ENCODE data around the gene RNF114.
"Not testable (repeated sequence)": the region's sequence is repeated elsewhere in the genome, so short reads cannot be mapped to it uniquely, and the experiment has no call there.

RNF114 gene

DNA sequence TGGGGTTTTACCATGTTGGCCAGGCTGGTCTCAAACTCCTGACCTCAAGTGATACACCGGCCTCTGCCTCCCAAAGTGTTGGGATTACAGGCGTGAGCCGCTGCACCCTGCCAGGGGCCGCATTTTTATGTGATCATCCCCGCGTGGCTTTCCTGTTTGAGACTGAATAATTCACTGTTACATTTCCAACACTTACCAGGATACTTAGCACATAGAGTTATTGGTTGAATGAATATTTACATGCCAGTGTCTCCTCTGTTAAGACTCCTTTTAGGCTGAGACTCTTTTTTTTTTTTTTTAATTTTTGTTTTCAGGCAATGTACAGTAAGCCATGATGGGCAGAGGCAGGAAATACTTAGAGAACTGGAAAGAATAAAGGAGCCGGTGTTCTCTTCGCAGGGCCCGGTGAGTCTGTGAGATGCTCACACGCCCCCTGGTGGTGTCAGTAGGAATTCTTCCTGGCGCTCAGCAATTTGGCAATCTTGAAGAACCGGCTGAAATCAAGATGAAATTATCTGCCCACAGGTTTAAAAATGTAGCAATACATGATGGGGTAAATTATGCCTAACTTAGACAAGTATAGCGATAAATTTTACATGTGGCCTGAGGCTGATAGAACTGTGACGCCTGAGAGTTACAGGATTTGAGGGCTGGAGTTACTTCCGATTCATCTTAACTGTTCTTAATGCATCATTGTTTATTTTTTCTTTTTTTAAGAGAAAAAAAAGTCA lies 7.6 kb upstream of the RNF114 start:
- peak; percentile 86 for DNase-seq

DNA sequence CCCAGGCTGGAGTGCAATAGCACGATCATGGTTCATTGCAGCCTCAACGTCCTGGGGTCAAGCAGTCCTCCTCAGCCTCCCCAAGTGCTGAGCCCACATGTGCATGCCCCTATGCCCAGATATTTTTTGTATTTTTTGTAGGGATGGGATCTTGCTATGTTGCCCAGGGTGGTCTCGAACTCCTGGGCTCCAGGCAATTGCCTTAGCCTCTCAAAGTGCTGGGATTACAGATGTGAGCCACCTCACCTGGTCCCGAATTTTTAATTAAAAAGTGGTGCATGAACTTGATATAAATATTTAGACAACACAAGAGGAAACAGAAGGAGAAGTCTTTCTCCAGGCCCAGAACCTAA lies 7.1 kb upstream of the RNF114 start:
- DNase-seq = no peak

DNA sequence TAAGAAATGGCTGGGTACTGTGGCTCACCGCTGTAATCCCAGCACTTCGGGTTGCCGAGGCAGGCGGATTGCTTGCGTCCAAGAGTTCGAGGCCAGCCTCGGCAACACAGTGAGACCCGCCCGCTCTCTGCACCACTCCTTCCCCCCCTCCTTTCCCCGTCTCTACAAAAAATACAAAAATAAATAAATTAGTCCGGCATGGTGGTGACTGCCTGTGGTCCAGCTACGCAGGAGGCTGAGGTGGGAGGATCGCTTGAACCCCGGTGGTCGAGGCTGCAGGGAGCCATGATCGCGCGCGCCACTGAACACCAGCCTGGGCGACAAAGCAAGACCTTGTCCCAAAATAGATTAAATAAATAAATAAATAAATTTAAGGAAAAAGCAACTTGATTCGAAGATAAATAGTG lies 448 bp upstream of the RNF114 start:
- DNase-seq = no peak

DNA sequence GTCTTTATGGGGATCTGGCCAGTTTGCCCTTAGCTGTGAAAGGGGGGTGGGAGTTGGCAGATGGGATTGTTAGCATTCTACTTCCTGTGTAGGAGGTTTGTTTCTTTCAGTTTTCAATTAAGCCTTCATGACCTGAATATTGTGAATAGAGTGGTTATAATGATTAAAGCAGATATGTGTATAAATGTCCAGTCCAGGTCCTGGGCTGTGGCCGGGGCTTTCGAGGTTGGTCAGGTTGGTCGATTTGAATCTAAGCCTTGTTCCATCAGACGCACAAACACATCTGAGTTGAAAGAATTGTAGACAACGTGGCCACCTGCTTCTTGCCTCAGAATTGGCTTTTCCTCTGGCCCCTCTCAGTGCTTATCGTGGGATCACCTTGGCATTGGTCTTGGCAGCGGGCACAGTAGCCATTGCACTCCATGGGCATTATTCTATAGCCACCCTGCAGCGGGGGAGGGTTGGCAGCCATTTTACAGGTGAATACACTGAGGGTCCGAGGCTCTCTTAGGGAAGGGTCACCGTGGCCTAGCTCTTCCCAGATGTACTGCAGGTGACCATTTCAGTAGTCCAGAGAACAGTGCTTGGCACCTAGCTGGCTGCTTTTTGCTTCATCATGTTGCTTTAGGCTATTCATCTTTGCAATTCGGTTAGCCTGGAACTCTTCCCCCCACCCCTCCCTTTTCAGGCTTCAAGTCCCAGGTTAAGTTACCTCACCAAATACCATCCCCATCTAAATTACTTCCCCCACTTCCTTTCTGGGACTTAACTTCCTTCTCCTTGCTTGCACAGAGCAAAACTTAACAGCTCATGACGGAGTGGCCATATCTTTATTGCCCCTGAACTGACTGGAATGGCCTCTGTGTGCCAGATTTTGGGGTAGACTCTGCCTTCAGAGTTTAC lies 1.1 kb downstream of the RNF114 start:
- DNase-seq = no peak

DNA sequence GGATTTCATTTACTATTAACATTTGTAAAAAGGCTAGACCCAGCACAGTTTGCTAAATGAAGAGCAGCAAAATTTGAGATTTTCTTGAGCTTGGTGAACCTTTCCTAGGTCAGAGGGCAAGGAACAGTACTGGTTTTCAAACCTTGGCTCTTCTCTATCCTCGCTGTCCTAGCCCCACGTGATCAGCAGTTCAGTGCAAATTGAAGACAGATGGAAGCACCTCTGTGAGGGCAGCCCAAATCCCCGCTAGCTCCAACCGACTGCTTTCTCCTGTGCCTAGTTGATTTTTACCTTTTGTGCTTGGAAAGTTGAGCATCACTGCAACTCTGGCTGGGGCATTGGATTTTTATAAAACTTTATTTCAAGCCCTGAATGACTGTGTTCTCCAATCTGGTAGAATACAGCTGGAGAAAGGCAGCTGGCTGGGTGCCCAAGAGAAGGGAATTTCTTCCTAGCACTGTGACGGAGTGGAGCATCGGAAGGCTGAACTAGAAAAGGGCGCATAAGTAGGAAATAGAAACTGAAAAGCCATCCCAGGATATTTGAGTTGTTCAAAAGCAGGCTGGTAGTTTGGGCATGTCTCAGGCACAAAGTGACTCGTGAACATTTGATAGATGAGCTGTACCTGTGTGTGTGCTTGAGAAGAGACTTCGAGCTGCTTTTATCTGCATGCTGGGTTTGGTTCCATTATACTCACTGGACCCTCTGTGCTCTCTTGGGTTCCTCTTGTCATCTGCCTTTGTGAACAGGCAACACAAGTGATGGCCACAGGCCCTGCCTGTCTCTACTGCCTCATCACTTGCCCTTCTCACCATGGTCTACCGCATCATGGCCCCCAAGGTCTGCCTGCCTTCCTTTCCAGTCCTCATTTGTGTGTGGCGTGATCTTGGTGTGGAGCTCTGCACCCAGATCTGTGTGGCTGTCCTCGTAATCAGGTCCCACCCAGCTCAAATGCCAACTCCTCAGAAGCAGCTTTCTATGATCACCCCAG lies 2.3 kb downstream of the RNF114 start:
- DNase-seq = no peak

DNA sequence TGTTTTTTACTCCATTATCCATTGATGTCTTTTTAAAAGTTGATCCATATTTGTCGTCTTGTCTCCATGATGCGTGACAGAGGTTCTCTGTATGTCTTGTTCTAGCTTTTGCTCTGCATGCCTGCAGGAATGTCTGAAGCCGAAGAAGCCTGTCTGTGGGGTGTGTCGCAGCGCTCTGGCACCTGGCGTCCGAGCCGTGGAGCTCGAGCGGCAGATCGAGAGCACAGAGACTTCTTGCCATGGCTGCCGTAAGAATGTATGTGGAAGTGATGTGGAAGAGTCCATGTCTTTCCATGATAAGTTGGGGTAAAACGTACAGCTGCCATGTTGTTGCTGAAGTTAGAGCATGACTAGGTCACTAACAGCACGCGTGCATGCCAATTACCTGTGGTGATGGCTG lies 5.3 kb downstream of the RNF114 start:
- no peak for DNase-seq

DNA sequence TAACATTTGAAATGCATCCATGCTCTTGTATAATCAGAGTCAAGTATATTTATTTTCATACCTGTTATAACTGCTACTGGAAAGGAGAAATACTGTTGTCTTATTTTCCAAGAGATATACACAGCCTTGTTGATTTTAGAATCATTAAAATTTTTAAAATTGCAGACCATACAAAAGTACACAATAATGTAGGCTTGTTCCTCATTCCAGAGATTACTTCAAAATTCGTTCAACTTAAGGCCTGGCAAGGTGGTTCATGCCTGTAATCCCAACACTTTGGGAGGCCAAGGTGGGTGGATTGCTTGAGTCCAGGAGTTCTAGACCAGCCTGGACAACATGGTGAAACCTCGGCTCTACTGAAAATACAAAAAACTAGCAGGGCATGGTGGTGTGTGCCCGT lies 6.1 kb downstream of the RNF114 start:
- no peak for DNase-seq

DNA sequence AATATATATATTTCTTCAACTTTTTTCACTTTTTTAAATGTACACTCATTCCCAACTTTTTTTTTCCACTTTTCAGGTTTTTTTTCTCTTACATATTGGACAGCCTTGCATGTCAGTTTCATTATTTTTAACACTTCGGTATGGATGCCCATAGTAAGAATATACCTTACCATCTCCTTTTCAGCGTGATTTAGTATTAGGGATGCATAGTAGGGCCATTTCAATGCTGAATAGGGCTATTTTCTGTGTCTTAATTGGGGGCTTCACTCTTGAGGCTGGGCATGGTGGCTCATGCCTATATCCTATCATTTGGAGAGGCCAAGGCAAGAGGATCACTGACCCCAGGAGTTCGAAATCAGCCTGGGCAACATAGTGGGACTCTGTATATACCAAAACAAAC lies 6.7 kb downstream of the RNF114 start:
- DNase-seq = no peak

DNA sequence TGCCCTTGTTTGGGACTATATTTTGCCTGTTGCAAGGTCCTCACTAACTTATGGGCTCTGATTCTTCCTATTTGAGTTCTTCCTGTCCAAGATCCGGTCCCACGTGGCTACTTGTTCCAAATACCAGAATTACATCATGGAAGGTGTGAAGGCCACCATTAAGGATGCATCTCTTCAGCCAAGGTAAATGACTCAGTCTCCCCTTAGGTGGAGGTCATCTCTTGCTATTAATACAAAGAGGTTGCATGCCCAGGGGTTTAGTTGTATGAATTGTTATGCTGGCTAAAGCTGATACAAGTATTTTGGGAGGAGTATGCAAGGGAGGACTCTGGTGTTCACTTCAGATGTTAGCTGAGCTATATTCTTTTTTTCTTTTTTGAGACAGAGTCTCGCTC lies 9.1 kb downstream of the RNF114 start:
- DNase-seq = no peak

DNA sequence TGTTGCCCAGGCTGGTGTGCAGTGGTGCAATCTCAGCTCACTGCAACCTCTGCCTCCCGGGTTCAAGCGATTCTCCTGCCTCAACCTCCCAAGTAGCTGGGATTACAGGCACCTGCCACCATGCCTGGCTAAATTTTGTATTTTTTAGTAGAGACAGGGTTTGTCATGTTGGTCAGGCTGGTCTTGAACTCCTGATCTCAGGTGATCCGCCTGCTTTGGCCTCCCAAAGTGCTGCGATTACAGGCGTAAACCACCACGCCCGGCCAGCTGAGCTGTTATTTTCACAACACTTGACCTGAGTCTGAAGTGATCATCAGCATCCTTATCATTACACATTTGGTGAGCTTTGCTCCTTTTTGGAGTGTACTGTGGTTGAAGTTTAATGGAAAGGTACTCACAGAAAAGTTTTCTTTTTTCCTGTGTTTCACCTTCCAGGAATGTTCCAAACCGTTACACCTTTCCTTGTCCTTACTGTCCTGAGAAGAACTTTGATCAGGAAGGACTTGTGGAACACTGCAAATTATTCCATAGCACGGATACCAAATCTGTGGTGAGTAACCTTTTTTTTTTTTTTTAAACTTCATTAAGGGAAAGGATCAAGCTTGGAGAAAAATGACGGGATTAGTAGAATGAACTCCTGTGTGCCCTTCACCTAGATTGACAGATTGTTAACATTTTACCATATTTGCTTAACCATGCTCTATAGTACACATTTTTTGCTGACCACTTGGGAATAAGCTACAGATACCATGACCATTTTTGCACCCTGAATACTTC lies 9.7 kb downstream of the RNF114 start:
- no peak for DNase-seq

DNA sequence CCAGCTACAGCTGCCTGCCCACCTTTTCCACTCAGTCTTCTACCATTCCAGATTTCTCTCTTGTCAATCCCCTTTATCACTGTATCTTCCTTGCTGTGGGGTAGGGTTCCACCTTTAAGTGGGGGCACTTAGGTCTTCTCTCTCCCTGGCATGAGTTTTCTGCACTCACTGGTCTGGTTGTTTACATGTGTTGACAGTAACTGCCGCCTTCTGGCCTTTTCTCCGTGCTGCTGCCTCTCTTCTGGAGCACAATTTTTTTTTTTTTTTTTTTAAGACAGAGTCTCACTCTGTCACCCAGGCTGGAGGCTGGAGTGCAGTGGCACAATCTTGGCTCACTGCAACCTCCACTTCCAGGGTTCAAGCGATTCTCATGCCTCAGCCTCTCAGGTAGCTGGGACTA lies 12.0 kb downstream of the RNF114 start:
- no peak for DNase-seq

DNA sequence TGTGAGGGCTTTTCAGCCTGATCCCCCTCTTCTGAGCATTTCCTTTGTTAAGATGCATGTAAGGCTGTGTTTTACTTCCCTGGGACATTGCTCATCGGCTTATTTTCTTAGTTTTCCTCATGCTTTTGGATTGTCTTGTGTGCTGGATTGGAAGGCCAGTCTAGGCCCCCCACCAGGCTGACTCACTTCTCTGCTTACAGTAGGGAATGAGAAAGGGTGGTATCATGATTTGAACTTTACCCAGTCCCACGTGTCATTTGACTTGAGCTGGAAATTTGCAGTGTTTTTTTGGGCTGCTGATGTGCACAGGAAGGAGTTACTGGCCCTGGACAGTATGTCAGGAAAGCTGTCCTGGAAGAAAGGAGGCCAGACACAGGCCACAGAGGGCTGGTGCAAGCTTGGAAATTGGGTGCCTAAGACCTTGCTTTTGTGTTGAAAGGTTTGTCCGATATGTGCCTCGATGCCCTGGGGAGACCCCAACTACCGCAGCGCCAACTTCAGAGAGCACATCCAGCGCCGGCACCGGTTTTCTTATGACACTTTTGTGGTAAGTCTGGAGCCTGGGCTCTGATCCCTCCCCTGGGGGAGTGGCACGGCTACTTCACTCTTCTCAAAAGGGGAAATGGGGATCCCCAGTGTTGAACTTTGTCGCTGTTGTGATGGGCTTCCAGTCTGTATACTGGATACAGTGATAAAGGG lies 12.8 kb downstream of the RNF114 start:
- DNase-seq = no peak

DNA sequence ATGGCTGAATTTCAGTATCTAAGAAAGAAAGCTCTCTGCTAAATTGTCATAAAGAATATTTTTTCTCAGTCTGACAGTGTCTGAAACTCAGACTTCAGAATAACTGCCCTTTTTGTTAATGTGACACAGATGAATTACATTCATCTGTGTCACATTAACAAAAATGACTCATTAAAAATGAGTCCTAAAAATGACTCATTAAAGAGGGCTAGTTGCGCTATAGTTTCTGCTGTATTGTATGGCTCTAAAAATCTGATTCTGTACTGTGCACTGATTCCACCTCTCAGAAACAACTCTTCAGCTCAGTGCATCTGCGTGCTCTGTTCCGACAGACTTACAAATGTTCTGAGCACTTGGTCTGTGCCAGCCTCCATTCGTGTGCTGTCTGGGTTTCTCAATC lies 15.0 kb downstream of the RNF114 start:
- DNase-seq = no peak

DNA sequence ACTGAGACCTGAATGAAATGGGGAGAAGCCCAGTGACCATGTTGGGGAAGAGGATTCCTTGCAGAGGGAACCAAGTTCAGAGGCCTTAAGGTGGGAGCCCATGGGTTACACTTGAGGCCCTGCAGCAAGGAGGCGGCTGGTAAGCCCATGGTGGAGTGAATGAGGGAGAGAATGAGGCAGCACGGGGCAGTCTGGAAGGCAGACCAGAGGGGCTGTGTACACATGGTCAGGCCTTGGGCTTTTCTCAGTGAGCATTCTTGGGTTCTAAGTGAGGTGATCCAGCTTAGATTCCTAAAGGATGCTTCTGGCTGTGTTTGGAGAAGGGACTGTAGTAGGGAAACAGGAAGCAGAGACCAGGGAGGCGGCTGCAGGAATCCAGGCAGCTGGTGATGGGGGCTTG lies 19.0 kb downstream of the RNF114 start:
- DNase-seq = no peak

DNA sequence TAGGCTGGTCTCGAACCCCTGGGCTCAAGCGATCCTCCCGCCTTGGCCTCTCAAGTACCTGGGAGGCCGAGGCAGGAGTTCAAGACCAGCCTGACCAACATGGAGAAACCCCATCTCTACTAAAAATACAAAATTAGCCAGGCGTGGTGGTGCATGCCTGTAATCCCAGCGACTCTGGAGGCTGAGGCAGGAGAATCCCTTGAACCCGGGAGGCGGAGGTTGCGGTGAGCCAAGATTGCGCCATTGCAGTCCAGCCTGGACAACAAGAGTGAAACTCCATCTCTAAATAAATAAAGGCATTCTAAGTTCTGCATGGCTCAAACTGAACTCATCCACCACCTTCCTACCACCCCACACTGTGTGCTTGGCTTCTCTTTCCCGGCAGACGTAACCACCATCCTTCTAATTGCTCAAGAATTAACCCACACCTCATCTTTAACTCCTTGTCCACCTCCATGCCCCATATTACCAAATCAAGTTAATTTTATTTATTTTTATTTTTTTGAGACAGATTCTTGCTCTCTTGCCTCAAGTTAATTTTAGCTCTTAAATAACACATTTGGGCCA lies 19.7 kb downstream of the RNF114 start:
- not testable (repeated sequence) for DNase-seq

DNA sequence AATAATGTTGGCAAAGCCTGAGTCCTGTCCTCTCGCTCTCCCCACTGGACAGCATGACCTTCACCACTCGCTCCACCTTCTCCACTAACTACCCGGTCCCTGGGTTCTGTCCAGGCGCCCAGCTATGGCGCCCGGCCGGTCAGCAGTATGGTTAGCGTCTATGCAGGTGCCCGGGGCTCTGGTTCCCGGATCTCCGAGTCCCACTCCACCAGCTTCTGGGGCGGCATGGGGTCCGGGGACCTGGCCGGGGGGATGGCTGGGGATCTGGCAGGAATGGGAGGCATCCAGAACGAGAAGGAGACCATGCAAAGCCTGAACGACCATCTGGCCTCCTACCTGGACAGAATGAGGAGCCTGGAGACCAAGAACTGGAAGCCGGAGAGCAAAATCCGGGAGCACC lies 20.5 kb downstream of the RNF114 start:
- DNase-seq = no peak

DNA sequence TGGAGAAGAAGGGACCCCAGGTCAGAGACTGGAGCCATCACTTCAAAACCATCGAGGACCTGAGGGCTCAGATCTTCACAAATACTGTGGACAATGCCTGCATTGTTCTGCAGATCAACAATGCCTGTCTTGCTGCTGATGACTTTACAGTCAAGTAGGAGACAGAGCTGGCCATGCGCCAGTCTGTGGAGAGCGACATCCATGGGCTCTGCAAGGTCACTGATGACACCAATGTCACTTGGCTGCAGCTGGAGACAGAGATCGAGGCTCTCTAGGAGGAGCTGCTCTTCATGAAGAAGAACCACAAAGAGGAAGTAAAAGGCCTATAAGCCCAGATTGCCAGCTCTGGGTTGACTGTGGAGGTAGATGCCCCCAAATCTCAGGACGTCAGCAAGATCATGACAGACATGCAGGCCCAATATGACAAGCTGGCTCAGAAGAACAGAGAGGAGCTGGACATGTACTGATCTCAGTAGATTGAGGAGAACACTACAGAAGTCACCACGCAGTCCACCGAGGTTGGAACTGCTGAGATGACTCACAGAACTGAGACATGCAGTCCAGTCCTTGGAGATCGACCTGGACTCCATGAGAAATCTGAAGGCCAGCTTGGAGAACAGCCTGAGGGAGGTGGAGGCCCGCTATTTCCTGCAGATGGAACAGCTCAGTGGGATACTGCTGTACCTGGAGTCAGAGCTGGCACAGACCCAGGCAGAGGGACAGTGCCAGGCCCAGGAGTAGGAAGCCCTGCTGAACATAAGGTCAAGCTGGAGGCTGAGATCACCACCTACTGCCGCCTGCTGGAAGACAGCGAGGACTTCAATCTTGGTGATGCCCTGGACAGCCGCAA lies 21.1 kb downstream of the RNF114 start:
- not testable (repeated sequence) for DNase-seq

DNA sequence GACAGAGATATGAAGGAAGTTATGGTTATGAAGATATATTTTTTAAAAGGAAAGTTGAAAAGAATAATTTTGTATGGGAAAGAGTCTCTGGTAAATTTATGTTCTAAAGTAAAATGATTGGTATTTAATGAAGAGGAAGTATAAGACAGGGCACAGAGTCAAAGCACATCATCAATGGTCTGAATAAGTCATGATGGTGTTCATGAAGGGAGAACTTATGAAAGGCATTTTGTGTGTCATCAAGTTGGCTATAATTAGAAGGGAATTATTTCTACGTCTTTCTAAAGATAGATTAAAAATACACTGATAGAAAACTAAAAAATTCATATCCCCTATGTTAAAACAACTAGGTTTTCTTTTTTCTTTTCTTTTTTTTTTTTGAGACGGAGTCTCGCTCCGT lies 25.2 kb downstream of the RNF114 start:
- DNase-seq = no peak

DNA sequence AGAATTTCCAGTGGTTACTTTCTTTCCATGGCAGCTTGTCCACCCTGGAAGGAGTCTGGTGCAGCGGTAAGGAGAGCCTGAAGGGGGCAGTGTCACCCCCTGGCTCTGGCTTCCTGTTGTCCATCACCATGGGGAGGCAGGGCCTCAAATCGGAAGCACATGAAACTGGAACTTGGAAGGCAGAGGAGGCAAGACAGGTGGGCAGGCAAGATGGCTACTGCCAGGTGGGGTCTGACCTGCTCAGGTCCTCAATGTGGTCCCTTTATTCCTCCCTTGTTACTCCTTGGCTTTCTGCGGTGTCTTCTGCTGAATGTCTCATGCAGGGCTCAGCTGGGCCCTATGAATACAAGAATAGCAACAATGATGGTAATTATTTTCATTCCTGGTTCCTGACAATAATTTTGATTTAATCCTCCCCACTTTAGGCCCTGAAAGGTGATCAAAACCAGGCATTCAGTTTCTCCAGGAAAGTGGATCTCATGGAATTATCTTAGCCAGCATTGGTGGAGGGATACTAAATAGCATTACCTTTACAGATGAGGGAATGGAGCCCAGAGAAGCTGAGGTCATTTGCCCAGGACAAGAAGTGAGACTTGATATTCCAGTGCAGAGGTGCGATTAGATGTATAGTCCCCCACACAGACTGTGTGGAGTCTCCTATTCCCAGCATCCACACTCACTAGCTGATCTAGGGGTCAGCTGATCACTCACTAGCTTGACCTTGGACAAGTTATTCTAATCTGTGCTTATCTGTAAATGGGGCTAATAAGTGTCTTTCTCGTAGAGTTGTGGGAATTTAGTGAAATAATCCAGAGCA lies 29.0 kb downstream of the RNF114 start:
- peak; percentile 78 for DNase-seq

All from NCI-H146 (cell line).